ENCODE measurements around the gene LRRC45. TPM values are rescaled to one million over a fixed set of nuclear protein-coding genes. Genes with fewer than 3 reads are reported as not detected.

LRRC45 gene
- polyA plus RNA-seq, 1 donor (not counting 4 experiments of a cell fraction or from before 2014, with no cell fraction given), result 2.5 TPM

DNA sequence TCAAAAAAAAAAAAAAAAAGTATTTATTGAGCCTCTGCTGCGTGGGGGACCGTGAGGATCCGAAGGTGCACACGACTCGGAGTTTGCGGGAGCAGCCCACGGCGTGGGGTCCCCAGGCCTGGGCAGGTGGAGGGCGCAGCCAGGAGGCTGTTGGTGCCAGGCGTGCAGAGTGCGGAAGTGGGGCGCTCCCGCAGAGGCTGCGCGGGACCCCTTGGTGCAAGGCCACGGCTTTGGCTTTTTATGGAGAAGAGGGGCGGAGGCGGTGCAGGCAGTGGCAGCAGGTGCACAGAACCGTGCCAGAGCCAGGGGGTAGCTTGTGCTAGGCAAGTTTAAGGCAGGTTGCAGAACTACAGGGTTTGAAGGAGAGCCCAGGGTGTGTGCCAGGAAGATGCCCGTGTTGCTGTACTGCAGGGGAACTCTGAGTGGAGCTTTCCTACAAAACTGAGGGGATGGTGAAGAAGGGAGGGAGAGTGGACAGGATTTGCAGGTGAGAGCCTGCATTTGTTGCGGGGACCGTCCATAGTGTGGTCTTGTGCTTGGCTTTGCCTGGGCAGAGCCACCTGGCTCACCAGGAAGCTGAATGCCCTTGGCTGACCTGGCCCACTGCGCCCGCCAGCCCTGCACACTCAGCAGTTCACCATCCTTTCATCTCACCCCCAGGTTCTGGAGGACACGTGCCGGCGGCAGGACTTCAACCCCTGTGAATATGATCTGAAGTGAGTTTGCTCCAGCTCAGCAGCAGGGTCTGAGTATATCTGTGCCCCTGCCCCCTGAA, 44.4 kb upstream of the LRRC45 start:
- peak overlapping the region in 2 of 3 experiments; percentile 20 to 87 for H3K4me3 ChIP-seq (ENCODE audit: control insufficient read depth in 2 of 3, extremely low read depth in 1 of 3, insufficient read depth in 2 of 3, low read depth in 1 of 3, low read length in 3 of 3)
- TF ChIP-seq EZH2 (IDR thresholded peaks at IDR 0.05; ENCODE audit: low read length) (no peak), CTCF (optimal IDR thresholded peaks at IDR 0.05 in 1 of 3, IDR thresholded peaks at IDR 0.05 in 1 of 3, conservative IDR thresholded peaks at IDR 0.05 in 1 of 3; ENCODE audit: extremely low read depth in 1 of 3, insufficient read depth in 2 of 3, low read length in 3 of 3) (no peak)
- H3K27me3 ChIP-seq (ENCODE audit: control insufficient read depth, extremely low read depth, insufficient read depth, low read length), result no peaks in the 10 kb centered on the region
- DNase-seq (ENCODE audit: low read depth, low spot score), result no peak
- FAIRE-seq, result no peak
- H3K9me3 ChIP-seq (ENCODE audit: control insufficient read depth, low read depth, low read length), result no peaks in the 10 kb centered on the region
- H3K27ac ChIP-seq (ENCODE audit: control insufficient read depth, insufficient read depth, low read length), result no peak overlapping the region
- H3K79me2 ChIP-seq (ENCODE audit: control insufficient read depth, insufficient read depth, low read length), result no peaks in the 10 kb centered on the region
- H3K9me1 ChIP-seq (ENCODE audit: control insufficient read depth, extremely low read depth, insufficient read depth, low read length), result no peaks in the 10 kb centered on the region
- H2AFZ ChIP-seq (ENCODE audit: control insufficient read depth, low read length), result no peak overlapping the region
- no peak overlapping the region for H3K9ac ChIP-seq (ENCODE audit: control insufficient read depth, extremely low read depth, insufficient read depth, low read length)
- H3K4me1 ChIP-seq (ENCODE audit: control insufficient read depth, extremely low read depth, insufficient read depth, low read length), result peaks cover 14% of the 10 kb centered on the region
- no peaks in the 10 kb centered on the region for H4K20me1 ChIP-seq (ENCODE audit: control insufficient read depth, extremely low read depth, insufficient read depth, low read length)
- H3K4me2 ChIP-seq (ENCODE audit: control insufficient read depth, extremely low read depth, insufficient read depth, low read depth, low read length), result peak overlapping the region; percentile 79
- dilution Hi-C loops (cut with MboI; ENCODE audit: extremely low pct_ligation_motif_present, low sequenced_read_pairs), result no loop called here
- H3K36me3 ChIP-seq (ENCODE audit: control insufficient read depth in 2 of 2, extremely low read depth in 1 of 2, insufficient read depth in 2 of 2, low read length in 2 of 2), result peaks cover 0 to 4% of the 10 kb centered on the region in 2 experiments

DNA sequence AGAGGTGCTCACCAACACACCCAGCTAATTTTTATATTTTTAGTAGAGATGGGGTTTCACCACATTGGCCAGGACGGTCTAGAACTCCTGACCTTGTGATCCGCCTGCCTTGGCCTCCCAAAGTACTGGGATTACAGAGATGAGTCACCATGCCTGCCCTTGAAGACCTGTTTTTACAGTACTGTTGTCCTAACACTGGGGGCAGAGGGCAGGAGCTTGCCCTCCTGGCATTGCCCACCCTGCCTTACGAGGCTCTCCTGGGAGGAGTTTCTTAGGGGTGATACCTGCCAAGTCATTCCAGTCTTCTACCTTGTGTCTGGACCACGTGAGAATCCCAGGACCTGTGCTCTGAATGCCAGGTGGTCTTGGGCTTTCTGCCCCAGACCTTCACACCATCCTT, 43.0 kb upstream of the LRRC45 start:
- DNase-seq (ENCODE audit: low read depth, low spot score) (no peak), FAIRE-seq (no peak)

More for the DNA sequence above, 43.0 kb upstream of the LRRC45 start:
- TF ChIP-seq CTCF (optimal IDR thresholded peaks at IDR 0.05 in 1 of 3, IDR thresholded peaks at IDR 0.05 in 1 of 3, conservative IDR thresholded peaks at IDR 0.05 in 1 of 3; ENCODE audit: extremely low read depth in 1 of 3, insufficient read depth in 2 of 3, low read length in 3 of 3), result no peak
- no peak for TF ChIP-seq EZH2 (IDR thresholded peaks at IDR 0.05; ENCODE audit: low read length)
- no peaks in the 10 kb centered on the region for H3K79me2 ChIP-seq (ENCODE audit: control insufficient read depth, insufficient read depth, low read length)
- H3K36me3 ChIP-seq (ENCODE audit: control insufficient read depth in 2 of 2, extremely low read depth in 1 of 2, insufficient read depth in 2 of 2, low read length in 2 of 2), result peaks cover 0 to 10% of the 10 kb centered on the region in 2 experiments
- H3K9me1 ChIP-seq (ENCODE audit: control insufficient read depth, extremely low read depth, insufficient read depth, low read length), result no peaks in the 10 kb centered on the region
- no peak overlapping the region for H3K9ac ChIP-seq (ENCODE audit: control insufficient read depth, extremely low read depth, insufficient read depth, low read length)
- H3K9me3 ChIP-seq (ENCODE audit: control insufficient read depth, low read depth, low read length), result no peaks in the 10 kb centered on the region
- H3K4me2 ChIP-seq (ENCODE audit: control insufficient read depth, extremely low read depth, insufficient read depth, low read depth, low read length), result no peak overlapping the region
- H3K27ac ChIP-seq (ENCODE audit: control insufficient read depth, insufficient read depth, low read length), result no peak overlapping the region
- dilution Hi-C loops (cut with MboI; ENCODE audit: extremely low pct_ligation_motif_present, low sequenced_read_pairs), result no loop called here
- H3K4me1 ChIP-seq (ENCODE audit: control insufficient read depth, extremely low read depth, insufficient read depth, low read length), result peaks cover 14% of the 10 kb centered on the region
- no peaks in the 10 kb centered on the region for H4K20me1 ChIP-seq (ENCODE audit: control insufficient read depth, extremely low read depth, insufficient read depth, low read length)
- H3K27me3 ChIP-seq (ENCODE audit: control insufficient read depth, extremely low read depth, insufficient read depth, low read length), result no peaks in the 10 kb centered on the region
- H2AFZ ChIP-seq (ENCODE audit: control insufficient read depth, low read length), result no peak overlapping the region
- H3K4me3 ChIP-seq (ENCODE audit: control insufficient read depth in 2 of 3, extremely low read depth in 1 of 3, insufficient read depth in 2 of 3, low read depth in 1 of 3, low read length in 3 of 3), result no peak overlapping the region
